Measurements from ENCODE around the gene IFNE. TPM values are rescaled to one million over a fixed set of nuclear protein-coding genes. Genes with fewer than 3 reads are reported as not detected.

The IFNE gene, protein sequence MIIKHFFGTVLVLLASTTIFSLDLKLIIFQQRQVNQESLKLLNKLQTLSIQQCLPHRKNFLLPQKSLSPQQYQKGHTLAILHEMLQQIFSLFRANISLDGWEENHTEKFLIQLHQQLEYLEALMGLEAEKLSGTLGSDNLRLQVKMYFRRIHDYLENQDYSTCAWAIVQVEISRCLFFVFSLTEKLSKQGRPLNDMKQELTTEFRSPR
- total RNA-seq, result 25.8 and 61.8 TPM in 2 replicates

GRCh38 chr9:21482213-21482612 lies at the start of gene IFNE:
Gene IFNE (minus strand): TSS chr9:21482313. CDS start chr9:21481694, 619 bp downstream.

DNA sequence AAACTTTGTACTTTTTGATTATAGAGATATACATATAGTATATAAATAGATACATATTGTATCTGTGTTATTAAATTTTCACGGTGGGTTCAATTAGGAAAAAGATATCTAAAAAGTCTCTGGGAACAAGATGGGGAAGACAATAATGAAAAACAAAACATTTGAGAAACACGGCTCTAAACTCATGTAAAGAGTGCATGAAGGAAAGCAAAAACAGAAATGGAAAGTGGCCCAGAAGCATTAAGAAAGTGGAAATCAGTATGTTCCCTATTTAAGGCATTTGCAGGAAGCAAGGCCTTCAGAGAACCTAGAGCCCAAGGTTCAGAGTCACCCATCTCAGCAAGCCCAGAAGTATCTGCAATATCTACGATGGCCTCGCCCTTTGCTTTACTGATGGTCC lies 42.0 kb downstream of the IFNE start, which contains the start of gene IFNA1:
Gene IFNA1 (plus strand): TSS at position 301 of the 400 bp plus-strand sequence. CDS start 69 bp downstream, at position 370.

Other genes with a start within 250 kb of the IFNE start
- not detected in 2 replicates for gene IFNA14, start 242.3 kb downstream of the IFNE start, total RNA-seq
- not detected in 2 replicates for gene IFNA5, start 177.0 kb downstream of the IFNE start, total RNA-seq
- 38.0 and 50.1 TPM in 2 replicates for gene KLHL9, start 146.9 kb downstream of the IFNE start, total RNA-seq
- not detected in 2 replicates for gene IFNA6, start 131.4 kb downstream of the IFNE start, total RNA-seq
- gene IFNA13, start 114.3 kb downstream of the IFNE start, total RNA-seq, result not detected in 2 replicates
- not detected in 2 replicates for gene IFNA2, start 96.9 kb downstream of the IFNE start, total RNA-seq
- gene IFNA8, start 73.2 kb downstream of the IFNE start, total RNA-seq, result not detected in 2 replicates
- gene IFNA1, start 41.9 kb downstream of the IFNE start, total RNA-seq, result not detected in 2 replicates